Measurements from ENCODE around the gene B3GALT6.

Gene B3GALT6

GRCh38 chr1:1259119-1259488 is 27.1 kb downstream of the B3GALT6 start:
- TF ChIP-seq, protein P1, sequence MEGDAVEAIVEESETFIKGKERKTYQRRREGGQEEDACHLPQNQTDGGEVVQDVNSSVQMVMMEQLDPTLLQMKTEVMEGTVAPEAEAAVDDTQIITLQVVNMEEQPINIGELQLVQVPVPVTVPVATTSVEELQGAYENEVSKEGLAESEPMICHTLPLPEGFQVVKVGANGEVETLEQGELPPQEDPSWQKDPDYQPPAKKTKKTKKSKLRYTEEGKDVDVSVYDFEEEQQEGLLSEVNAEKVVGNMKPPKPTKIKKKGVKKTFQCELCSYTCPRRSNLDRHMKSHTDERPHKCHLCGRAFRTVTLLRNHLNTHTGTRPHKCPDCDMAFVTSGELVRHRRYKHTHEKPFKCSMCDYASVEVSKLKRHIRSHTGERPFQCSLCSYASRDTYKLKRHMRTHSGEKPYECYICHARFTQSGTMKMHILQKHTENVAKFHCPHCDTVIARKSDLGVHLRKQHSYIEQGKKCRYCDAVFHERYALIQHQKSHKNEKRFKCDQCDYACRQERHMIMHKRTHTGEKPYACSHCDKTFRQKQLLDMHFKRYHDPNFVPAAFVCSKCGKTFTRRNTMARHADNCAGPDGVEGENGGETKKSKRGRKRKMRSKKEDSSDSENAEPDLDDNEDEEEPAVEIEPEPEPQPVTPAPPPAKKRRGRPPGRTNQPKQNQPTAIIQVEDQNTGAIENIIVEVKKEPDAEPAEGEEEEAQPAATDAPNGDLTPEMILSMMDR (conservative IDR thresholded peaks at IDR 0.05; ENCODE audit: low read depth, low read length): no peak
- H3K4me3 ChIP-seq (ENCODE audit: low read length): no peak overlapping the region
- no peak for DNase-seq (ENCODE audit: low read depth)

GRCh38 chr1:1259540-1259939 is 27.5 kb downstream of the B3GALT6 start:
- H3K4me3 ChIP-seq (ENCODE audit: low read length): no peak overlapping the region
- DNase-seq (ENCODE audit: low read depth): no peak
- TF ChIP-seq, protein P1 (conservative IDR thresholded peaks at IDR 0.05; ENCODE audit: low read depth, low read length): no peak

- DNase-seq (ENCODE audit: low read depth): no peak
- H3K4me3 ChIP-seq (ENCODE audit: low read length): no peak overlapping the region
- TF ChIP-seq, protein P1 (conservative IDR thresholded peaks at IDR 0.05; ENCODE audit: low read depth, low read length): no peak
Observed at GRCh38 chr1:1259951-1260600, 28.0 kb downstream of the B3GALT6 start.

DNA sequence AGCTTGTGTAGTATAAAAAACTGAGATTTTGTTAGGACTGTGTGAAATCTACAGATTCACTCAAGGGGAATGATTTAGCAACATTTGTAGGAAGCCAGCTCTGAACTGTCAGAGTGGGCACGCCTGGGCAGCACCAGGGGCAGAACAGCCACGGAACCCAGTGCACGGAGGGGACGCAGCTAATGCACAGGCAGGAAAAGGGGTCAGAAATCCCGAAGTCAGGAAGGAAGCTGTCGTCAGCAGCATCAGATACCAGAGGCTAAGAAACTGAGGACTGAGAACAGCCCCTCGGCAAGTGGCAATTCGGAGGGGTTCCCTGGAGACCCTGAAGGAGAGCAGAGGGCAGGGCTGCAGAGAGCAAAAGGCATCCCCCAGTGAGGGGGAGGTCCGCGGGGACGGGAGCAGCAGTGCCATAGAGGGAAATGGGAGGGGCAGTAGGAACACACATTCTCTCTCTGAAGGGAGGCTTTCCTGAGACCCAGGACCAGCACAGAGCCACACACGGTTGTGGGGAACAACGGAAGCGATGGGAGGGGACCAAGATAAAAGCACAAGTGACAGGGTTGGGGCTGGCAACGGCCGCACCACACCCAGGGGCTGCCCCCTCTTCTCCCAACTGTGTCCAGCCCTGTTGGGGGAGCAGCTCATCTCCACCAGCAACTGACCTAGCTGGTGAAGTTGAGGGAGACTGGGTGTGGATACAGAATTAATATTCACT is 29.0 kb downstream of the B3GALT6 start:
- no peak overlapping the region for H3K4me3 ChIP-seq (ENCODE audit: low read length)
- DNase-seq (ENCODE audit: low read depth): no peak
- TF ChIP-seq, protein P1 (conservative IDR thresholded peaks at IDR 0.05; ENCODE audit: low read depth, low read length): no peak

- TF ChIP-seq, protein P1 (conservative IDR thresholded peaks at IDR 0.05; ENCODE audit: low read depth, low read length): no peak
Observed at GRCh38 chr1:1262071-1262470, 30.0 kb downstream of the B3GALT6 start.

GRCh38 chr1:1262758-1263157 is 30.7 kb downstream of the B3GALT6 start:
- TF ChIP-seq, protein P1 (conservative IDR thresholded peaks at IDR 0.05; ENCODE audit: low read depth, low read length): no peak
- H3K4me3 ChIP-seq (ENCODE audit: low read length): no peak overlapping the region
- no peak for DNase-seq (ENCODE audit: low read depth)

More at GRCh38 chr1:1262071-1262470, 30.0 kb downstream of the B3GALT6 start:
- DNase-seq (ENCODE audit: low read depth): no peak
- H3K4me3 ChIP-seq (ENCODE audit: low read length): no peak overlapping the region

DNA sequence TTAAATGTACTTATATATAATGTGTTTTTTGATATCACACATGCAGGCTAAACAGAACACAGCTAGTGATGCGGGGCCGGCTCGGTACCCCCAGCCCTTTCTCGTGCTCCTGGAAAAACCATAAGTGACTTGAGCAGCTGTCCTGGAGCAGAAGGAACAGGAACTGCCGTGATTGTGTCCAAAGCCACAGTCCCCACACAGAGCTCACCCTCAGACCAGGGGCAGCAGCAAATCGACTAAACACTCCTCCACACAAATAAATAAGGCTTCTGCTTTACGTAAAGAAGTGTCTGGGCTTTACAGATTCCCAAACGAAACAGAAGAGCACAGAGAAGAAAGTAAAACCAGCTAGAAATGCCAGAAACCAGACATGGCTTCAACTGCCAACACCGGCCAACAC is 32.0 kb downstream of the B3GALT6 start:
- no peak overlapping the region for H3K4me3 ChIP-seq (ENCODE audit: low read length)
- DNase-seq (ENCODE audit: low read depth): no peak
- TF ChIP-seq, protein P1 (conservative IDR thresholded peaks at IDR 0.05; ENCODE audit: low read depth, low read length): no peak
